Renal pelvis (tissue), 12 donors: Measurements from ENCODE around the gene ZNF358. TPM values are rescaled to one million over a fixed set of nuclear protein-coding genes. Genes with fewer than 3 reads are reported as not detected.

Experiments
- DNase-seq: peaks from one replicate; pipeline ENCODE4 v3.0.0-alpha.2; 2013
- long read RNA-seq, 16 experiments: transcript quantifications; one replicate each; lab custom pipeline, GENCODE V29; 2026
- polyA plus RNA-seq, 3 donors: library from polyadenylated mRNA; unstranded; fragments of 120-200 nt; gene quantifications; one replicate each; pipeline ENCODE4 v1.2.1, GENCODE V29; 2013; ENCODE audit not compliant: insufficient read length in 3 of 3

ZNF358 gene
- polyA plus RNA-seq: 10 to 100 TPM; 53.7 to 70.8 (median 64.5) TPM
- long read RNA-seq, donor 1, transcript ZNF358-202 (2 exons, 1,954 nt): major isoform, 32 of 56 reads
- long read RNA-seq, donor 1, partial matches to known transcripts: 24 of 56 reads
- long read RNA-seq, donor 1, other reads (novel, unspliced or antisense): 0 of 56 reads
- long read RNA-seq, donor 2, transcript ZNF358-202 (2 exons, 1,954 nt): major isoform, 41 of 41 reads
- long read RNA-seq, donor 2, partial matches to known transcripts: 0 of 41 reads
- long read RNA-seq, donor 2, other reads (novel, unspliced or antisense): 0 of 41 reads
- long read RNA-seq, donor 3, transcript ZNF358-202 (2 exons, 1,954 nt): major isoform, 31 of 45 reads
- long read RNA-seq, donor 3, partial matches to known transcripts: 14 of 45 reads
- long read RNA-seq, donor 3, other reads (novel, unspliced or antisense): 0 of 45 reads
- long read RNA-seq, donor 4, transcript ZNF358-202 (2 exons, 1,954 nt): major isoform, 49 of 49 reads
- long read RNA-seq, donor 4, partial matches to known transcripts: 0 of 49 reads
- long read RNA-seq, donor 4, other reads (novel, unspliced or antisense): 0 of 49 reads
- long read RNA-seq, donor 5, transcript ZNF358-202 (2 exons, 1,954 nt): major isoform, 26 of 26 reads
- long read RNA-seq, donor 5, partial matches to known transcripts: 0 of 26 reads
- long read RNA-seq, donor 5, other reads (novel, unspliced or antisense): 0 of 26 reads
- long read RNA-seq, donor 6, transcript ZNF358-202 (2 exons, 1,954 nt): major isoform, 49 of 49 reads
- long read RNA-seq, donor 6, partial matches to known transcripts: 0 of 49 reads
- long read RNA-seq, donor 6, other reads (novel, unspliced or antisense): 0 of 49 reads
- long read RNA-seq, donor 7, transcript ZNF358-202 (2 exons, 1,954 nt): major isoform, 49 of 49 reads
- long read RNA-seq, donor 7, partial matches to known transcripts: 0 of 49 reads
- long read RNA-seq, donor 7, other reads (novel, unspliced or antisense): 0 of 49 reads
- long read RNA-seq, donor 8, transcript ZNF358-202 (2 exons, 1,954 nt): major isoform, 21 of 21 reads
- long read RNA-seq, donor 8, partial matches to known transcripts: 0 of 21 reads
- long read RNA-seq, donor 8, other reads (novel, unspliced or antisense): 0 of 21 reads
- long read RNA-seq, donor 9, transcript ZNF358-202 (2 exons, 1,954 nt): major isoform, 39 of 39 reads
- long read RNA-seq, donor 9, partial matches to known transcripts: 0 of 39 reads
- long read RNA-seq, donor 9, other reads (novel, unspliced or antisense): 0 of 39 reads
- long read RNA-seq, donor 10, transcript ZNF358-202 (2 exons, 1,954 nt): major isoform, 57 of 57 reads
- long read RNA-seq, donor 10, partial matches to known transcripts: 0 of 57 reads
- long read RNA-seq, donor 10, other reads (novel, unspliced or antisense): 0 of 57 reads
- long read RNA-seq, donor 11, transcript ZNF358-202 (2 exons, 1,954 nt): major isoform, 24 of 24 reads
- long read RNA-seq, donor 11, partial matches to known transcripts: 0 of 24 reads
- long read RNA-seq, donor 11, other reads (novel, unspliced or antisense): 0 of 24 reads
- long read RNA-seq, donor 12, transcript ZNF358-202 (2 exons, 1,954 nt): major isoform, 58 of 58 reads
- long read RNA-seq, donor 12, partial matches to known transcripts: 0 of 58 reads
- long read RNA-seq, donor 12, other reads (novel, unspliced or antisense): 0 of 58 reads
- long read RNA-seq, donor 13, transcript ZNF358-202 (2 exons, 1,954 nt): major isoform, 20 of 20 reads
- long read RNA-seq, donor 13, partial matches to known transcripts: 0 of 20 reads
- long read RNA-seq, donor 13, other reads (novel, unspliced or antisense): 0 of 20 reads
- long read RNA-seq, donor 14: 0 reads
- long read RNA-seq, donor 15: 0 reads
- long read RNA-seq, donor 16, transcript ZNF358-202 (2 exons, 1,954 nt): major isoform, 39 of 39 reads
- long read RNA-seq, donor 16, partial matches to known transcripts: 0 of 39 reads
- long read RNA-seq, donor 16, other reads (novel, unspliced or antisense): 0 of 39 reads

DNA sequence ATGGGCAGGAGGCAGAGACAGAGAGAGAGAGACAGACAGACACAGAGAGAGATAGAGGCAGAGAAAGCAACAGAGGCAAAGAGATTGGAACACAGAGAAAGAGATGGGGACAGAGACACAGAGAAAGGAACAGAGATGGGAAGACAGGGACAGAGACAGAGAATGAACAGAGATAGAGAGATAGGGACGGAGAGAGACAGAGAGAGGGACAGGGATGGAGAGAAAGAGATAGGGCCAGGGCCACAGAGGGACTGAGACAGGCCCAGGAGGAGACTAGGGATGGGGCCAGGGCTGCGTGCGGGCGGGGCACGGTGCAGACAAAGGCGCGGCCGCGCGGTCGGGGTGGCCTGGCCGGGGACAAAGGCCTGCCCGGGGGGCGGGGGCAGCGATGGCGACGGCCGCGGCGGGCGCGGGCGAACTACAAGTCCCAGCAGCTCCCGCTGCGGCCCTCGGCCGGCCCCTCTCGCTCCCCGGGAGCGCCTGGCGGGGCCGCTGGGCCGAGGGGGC, at the start of gene ZNF358:
Gene ZNF358 (plus strand): TSS at position 459 of the 507 bp plus-strand sequence. CDS start 3,140 bp downstream, outside the sequence.
- peak; percentile 70 for DNase-seq

DNA sequence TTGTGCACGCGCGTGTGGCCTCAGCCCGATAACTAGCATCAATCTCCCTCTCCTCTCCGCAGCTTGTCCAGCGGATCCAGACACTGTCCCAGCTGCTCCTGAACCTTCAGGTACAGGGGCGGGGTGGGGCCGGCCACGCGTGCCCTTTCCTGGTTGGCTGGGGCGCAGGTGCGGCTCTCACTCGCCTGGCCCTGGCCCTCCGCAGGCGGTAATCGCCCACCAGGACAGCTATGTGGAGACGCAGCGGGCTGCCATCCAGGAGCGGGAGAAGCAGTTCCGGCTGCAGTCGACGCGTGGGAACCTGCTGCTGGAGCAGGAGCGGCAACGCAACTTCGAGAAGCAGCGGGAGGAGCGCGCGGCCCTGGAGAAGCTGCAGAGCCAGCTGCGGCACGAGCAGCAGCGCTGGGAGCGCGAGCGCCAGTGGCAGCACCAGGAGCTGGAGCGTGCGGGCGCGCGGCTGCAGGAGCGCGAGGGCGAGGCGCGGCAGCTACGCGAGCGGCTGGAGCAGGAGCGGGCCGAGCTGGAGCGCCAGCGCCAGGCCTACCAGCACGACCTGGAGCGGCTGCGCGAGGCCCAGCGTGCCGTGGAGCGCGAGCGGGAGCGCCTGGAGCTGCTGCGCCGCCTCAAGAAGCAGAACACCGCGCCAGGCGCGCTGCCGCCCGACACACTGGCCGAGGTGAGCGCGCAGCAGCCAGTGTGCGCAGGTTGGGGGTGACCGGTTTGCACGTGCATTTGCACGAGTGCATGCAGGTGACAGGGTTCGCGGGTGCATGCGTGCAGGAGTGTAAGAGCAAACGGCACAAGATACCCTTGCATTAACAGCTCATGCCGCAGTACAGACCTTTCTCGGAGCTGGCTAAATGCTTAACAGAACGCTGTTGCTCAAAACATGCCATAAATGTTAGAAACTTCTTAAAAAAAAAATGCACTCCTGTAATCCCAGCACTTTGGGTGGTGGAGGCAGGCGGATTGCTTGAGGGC, 48.6 kb upstream of the ZNF358 start:
- DNase-seq: no peak

DNA sequence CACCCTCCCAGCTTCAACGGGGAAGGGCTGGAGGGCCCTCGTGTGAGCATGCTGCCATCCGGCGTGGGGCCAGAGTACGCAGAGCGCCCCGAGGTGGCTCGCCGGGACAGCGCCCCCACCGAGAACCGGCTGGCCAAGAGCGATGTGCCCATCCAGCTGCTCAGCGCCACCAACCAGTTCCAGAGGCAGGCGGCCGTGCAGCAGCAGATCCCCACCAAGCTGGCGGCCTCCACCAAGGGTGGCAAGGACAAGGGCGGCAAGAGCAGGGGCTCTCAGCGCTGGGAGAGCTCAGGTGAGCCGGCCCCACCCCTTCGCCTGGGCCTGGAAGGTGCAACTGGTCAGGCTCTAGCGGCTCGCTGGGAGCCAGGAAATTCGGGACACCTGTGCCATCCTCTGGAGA, 47.1 kb upstream of the ZNF358 start:
- DNase-seq: no peak

DNA sequence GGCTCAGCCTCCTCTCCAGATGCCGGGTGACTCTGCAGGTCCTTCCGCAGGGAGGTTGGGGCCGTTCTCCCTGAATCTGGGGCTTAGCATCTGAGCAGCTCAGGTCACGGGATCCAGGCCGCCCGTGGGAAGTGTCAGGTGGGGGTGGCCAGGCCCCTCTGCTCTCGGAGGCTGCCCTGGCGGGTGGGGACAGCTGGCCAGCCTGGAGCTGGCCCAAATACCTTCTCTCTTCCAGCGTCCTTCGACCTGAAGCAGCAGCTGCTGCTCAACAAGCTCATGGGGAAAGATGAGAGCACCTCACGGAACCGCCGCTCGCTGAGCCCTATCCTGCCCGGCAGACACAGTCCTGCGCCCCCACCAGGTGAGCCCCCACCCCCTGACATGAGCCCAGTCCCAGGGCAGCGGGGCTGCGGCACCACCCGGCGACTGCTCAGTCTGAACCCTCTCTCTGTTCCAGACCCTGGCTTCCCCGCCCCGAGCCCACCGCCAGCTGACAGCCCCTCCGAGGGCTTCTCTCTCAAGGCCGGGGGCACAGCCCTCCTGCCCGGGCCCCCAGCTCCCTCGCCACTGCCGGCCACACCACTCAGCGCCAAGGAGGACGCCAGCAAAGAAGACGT, 46.1 kb upstream of the ZNF358 start:
- DNase-seq: no peak

DNA sequence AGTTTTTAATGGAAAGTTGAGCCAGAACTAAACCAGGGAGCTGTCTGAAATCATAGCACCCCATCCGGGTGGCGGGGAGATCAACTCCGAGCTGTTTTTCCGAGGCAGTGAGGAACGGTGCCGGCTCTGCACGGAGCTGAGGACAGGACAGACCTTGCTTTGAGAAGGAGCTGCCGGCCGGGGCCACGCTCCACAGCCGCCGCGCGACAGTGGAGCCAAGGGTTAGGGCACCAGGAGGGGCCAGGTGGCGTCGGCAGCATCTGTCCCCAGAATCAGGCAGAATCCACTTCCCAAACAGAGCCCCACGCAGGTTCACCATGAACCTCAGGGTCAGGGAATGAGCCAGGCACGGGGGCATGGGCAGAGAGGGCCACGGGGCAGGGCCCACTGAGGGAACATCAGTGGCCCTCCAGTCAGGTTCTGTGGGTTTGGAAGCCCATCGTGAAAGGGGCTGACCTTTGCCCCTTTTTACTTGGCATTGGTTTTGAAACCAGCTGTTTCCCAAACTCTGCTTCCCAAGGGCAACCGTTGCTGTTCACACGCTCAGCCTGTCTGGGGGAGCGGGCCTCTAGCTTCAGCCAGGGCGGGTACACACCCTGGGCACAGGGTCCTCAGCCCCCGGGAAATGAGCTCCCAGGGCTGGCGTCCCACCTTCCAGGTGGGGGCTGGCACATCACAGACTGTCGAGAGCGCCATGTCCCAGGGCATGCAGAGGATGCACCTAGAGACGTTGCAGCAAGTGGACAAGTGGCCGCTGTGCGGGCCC, 45.2 kb upstream of the ZNF358 start:
- DNase-seq: no peak

DNA sequence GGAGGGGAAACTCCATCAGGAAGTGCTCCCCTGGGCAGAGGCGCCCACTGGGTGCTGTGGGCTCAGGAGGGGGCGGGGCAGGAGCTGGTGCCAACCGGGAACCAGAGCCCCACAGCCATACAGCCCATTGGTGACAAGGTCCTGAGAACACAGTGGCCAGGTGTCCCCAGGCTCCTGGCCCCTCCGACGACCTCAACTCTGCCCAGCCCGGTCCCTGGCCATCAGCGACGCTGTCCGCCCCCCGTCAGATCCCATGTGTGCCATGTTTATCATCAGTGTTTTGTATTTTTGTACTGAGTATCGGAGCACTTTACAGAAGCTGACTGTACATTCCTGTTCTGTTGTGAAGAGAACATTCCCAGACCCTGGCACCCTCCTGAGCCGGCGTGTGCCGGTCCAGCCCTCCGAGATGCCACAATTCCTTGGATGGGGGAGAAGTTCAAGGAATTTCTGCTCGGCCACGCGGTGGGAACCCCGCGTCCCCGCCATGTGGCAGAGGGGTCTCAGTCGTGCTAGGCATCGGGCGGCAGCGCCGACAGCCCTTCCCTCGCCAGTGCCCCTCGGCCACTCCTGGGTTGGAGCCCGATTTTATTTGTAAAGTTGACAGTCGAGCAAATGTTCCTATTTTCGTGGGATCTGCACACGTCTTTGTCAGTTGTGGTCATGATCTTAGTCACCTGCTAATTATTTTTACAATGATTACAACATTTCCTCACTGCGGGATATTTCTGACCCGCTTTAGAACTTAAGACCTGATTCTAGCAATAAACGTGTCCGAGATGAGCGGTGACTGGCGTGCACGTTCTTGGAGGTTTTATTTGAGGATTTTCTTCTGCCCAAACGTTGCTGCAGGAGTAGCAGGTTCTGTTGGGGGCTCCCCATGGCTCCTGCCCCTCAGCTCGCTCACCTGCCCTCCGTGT, 43.9 kb upstream of the ZNF358 start:
- no peak for DNase-seq

DNA sequence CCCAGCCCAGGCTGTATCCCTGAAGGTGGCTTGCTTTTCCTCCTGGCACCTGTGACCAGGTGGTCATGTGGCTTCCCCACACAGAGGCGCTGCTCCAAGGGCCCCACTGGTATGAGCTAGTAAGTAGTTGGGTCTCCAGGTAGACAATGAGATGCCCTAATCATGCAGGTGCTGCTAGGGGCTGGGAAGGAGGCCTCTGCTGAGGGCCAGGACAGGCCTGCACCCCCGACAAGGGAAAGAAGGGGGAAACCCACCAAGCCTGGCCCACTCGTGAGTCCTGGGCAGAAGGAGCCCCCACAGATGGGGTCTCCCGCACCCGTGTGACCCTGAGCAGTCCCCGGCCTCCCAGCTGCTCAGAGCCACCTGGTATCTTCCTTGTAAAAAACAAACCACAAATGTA, 40.2 kb upstream of the ZNF358 start:
- DNase-seq: no peak

DNA sequence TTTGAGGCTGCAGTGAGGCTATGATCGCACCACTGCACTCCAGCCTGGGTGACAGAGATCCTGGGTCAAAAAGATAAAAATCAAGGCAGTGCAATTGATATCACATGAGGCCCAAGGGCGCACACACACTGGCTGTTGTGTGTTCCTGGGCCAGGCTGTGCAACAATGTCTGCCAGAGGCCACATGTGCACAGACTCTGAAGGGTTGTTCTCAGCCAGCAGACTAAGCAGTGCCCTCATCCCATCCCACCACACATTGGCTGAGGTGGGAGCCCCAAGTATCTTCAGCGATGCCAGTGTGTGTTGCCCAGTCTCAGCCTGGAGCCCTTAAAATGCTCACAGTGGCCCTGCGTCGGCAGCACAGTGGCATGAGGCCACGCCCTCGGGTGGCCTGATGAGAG, 39.7 kb upstream of the ZNF358 start:
- no peak for DNase-seq

DNA sequence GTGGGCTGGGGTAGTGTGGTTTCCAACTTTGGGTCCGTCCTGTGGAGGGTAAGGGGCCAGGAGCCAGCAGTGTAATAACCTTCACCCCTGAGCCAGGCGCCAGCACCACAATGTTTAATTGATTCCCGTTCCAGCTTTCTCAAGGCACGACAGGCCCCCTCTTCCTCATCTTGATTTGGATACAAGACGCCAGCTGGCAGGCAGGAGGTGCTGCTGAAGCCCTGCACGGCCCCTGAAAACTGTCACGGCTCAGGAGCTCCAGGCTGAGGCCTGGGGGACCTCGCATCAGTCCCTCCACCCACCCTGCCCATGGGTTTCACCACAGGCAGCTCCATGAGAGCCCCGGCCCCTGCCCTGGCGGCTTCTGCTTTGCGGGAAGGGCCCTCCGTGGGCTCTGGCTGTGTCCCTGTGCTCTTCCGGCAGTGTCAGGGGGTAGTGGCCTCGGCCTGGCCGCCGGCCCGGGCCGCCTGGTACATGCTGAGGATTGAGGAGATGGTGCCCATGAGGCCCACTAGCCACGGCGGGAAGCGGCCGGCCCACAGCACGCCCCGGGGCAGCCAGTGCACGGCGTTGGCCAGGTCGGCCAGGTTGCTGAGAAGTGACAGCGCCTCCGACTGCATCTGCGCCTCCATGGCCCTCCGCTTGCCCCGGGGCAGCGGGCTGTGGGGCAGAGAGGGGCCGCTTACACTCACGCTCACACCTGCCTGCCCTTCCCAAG, 39.0 kb upstream of the ZNF358 start:
- no peak for DNase-seq

DNA sequence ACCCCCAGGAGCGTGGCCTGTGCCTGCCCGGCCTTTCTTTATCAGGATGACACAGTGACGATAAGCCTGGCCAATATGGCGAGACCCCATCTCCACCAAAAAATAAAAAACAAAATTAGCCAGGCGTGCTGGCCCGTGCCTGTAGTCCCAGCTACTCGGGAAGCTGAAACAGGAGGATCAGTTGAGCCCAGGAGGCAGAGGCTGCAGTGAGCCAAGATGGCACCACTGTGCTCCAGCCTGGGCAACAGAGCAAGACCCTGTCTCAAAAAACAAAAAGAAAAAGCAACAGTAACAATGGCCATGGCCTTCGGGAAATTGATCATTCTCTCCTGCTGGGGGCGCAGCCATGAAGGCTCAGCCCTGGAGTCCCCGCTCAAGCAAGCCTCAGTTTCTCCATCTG, 38.1 kb upstream of the ZNF358 start:
- no peak for DNase-seq

DNA sequence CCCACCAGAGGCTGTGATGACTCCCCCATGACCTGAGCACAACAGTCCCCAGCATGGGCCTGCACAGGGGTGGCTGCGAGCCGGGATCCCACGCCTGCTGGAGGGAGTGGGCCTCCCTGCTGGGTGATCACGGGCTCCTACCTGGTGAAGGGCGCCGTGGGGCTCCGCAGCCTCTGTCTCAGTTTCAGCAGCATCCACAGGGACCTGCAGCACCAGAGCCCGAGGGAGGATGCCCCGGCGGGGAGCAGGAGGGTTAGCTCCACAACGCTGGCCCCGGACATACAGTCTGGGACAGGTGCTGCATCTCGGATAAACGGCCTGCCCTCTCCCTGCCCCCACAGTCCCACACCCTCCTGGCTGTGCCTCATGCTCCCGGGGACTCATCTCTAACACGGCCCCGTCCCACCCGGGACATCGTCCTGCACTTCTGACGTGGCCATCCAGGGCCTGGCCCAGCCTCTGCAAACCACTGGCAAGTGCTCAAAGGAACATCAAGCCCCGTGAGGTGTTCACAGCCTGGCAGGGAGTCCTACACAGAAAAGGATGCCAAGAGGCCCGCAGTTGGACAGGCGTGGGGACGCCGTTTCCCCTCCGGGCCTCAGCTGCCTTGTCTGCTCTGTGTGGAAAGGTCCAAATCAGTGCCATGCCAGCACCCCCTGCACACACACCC, 37.6 kb upstream of the ZNF358 start:
- DNase-seq: no peak

DNA sequence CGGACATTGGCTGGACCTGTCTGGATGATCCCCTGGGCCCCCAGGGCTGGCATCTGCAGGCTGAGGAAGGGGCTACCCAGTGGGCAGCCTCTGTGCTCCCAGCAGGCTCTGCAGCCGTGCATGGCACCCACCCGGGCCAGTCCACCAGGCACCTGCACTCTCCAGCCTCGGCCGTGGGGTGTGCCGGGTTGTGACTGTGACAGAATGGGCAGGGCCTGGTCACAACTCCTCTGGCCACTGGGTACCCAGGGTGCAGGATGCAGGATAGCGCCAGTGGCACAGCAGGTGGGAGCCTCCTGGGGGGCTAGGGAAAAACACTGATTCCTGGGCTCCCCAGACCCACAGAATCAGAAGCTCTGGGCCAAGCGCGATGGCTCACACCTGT, 37.1 kb upstream of the ZNF358 start:
- no peak for DNase-seq

DNA sequence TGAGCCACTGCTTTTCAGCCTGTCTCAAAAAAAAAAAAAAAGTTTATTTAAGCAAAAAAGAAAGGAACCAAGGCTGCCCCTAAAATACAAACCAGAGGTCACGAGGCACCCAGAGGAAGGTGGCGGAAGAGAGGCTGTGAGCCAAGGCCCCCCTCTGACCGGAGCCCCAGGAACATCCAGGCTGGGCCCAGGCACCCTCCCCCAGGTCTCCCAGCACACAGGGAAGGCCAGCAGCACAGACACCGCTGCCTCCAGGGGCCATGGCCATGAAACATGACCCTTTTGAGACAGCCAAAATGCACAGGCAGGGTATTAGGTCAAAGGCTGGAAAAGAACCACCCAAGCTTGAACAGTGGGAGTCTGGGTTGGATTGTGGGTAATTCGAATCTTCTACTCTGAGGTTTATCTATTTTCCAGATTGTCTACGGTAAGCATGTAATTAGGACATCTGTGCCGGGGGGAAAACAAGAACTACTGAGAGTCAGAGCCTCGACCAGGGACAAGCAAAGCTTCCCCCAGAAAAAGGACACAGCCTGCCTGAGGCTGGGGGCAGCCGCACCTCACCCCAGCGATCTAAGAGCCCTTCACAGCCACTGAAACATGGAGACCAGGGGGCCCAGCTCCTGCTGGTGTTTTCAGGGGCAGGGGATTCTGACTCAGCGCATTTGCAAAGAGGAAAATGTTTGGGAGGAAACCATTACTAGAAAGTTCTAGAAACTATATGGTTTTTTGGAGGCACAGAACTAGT, 35.5 kb upstream of the ZNF358 start:
- DNase-seq: peak; percentile 39

DNA sequence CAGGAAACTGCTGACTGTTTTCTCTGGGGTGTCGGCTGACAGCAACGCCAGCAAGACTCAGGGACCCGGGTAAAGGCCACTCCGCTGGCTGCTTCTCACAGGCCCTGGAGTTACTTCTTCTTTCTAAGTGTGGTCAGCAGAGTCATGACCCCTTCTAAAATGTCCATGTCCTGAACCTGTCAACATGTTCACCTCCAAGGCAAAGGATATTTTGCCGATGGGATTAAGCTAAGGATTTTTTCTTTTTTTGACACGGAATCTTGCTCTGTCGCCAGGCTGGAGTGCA, 35.0 kb upstream of the ZNF358 start:
- DNase-seq: no peak
